GM18505 (cell line): ENCODE measurements around the gene TPRX2.
"Not testable (repeated sequence)": the region's sequence is repeated elsewhere in the genome, so short reads cannot be mapped to it uniquely, and the experiment has no call there.

ENCODE experiments used
- ATAC-seq: cut with Tn5 transposase; IDR thresholded peaks from one replicate; pipeline ENCODE4 v1.9.1; 2021; ENCODE audit not compliant: unreplicated experiment
- POLR2A ChIP-seq: IDR thresholded peaks from 4 replicates; pipeline ENCODE4 v1.6.1; 2011; ENCODE audit warnings: borderline replicate concordance; ENCODE audit not compliant: insufficient read depth, insufficient read length; ENCODE audit errors: extremely low read depth

The TPRX2 gene

DNA sequence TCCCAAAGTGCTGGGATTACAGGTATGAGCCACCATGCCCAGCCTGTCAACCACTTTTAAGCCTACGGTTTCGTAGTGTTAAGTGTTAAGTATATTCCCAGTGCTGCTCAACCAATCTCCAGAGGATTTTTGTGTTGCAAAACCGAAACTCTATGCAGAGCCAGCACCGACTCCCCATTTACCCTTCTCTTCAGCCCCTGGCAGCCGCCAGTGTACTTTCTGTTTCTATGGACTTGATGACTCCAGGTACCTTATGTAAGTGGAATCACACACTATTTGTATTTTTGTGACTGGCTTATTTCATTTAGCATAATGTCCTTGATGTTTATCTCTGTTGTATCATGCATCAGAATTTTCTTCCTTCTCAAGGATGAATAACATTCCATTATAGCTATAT lies 26.0 kb downstream of the TPRX2 start:
- ATAC-seq = no peak
- TF ChIP-seq POLR2A = no peak

DNA sequence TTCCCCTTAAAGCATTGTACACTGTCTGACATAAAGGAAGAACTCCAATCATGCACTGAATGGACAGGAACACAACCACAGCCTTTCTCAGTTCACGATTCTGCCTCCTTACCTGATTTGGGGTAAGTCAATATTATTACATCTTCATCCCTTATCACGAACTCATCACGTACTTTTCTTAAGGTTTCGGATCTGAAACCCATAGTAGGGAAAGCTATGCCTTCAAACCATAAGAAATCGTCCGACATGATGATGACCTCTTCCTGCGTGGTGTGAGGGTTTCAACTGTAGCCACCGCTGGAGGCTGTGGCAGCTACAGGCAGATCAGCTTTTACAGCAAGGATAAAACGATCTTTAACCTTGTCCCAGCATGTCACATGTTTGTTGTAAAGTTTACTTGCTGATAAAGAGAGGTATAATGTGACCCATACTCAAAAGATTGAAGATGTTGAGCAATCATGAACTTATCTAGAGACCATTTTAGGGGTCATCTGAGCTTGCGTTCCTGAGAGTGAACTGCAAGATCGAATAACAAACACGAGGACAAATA lies 27.1 kb downstream of the TPRX2 start, which contains the start of gene SULT2A1:
SULT2A1 (minus strand) TSS at position 306 of the 550 bp plus-strand sequence; CDS start at position 248, 58 bp downstream.
- TF ChIP-seq POLR2A = no peak
- ATAC-seq = no peak

DNA sequence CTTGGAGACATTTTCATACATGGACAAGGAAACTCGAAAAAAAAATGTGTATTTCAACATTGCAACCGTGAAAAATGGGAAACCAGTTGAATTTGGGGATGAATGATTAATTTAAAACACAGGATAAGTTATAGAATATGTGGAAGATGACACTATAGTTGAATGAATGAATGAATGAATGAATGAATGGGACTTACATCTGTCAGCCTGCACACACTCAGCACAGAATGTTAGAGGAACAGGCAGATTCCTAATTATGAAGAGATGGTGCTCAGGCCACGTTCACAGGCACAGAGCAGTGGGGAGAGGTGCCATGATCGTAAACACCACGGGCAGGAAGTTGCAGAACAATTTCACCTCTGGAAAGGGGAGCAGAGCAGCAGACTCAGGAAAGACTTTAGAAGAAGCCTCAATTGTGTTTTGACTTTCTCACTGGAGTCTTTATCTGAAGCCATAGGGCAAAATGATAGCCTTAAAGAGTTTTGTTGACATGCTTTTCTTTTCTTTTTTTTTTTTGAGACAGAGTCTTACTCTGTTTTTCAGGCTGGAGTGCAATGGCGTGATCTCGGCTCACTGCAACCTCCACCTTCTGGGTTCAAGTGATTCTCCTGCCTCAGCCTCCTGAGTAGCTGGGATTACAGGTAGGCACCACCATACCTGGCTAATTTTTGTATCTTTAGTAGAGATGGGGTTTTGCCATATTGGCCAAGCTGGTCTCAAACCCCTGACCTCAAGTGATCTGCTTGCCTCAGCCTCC lies 32.0 kb downstream of the TPRX2 start:
- ATAC-seq = no peak
- no peak for TF ChIP-seq POLR2A

DNA sequence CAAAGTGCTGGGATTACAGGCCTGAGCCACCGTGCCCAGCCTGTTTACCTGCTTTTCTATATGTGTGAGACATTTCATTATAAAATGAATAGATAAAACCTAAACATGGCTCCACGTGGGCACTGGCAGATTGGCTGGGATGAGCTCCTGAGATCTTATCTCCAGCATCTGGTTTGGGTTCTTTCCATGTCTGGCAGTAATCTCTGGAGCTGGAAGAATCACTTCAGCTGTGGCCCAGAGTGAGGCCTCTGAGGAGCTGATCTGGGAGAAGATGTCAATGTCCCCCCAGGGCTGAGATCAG lies 32.5 kb downstream of the TPRX2 start:
- no peak for ATAC-seq
- no peak for TF ChIP-seq POLR2A

DNA sequence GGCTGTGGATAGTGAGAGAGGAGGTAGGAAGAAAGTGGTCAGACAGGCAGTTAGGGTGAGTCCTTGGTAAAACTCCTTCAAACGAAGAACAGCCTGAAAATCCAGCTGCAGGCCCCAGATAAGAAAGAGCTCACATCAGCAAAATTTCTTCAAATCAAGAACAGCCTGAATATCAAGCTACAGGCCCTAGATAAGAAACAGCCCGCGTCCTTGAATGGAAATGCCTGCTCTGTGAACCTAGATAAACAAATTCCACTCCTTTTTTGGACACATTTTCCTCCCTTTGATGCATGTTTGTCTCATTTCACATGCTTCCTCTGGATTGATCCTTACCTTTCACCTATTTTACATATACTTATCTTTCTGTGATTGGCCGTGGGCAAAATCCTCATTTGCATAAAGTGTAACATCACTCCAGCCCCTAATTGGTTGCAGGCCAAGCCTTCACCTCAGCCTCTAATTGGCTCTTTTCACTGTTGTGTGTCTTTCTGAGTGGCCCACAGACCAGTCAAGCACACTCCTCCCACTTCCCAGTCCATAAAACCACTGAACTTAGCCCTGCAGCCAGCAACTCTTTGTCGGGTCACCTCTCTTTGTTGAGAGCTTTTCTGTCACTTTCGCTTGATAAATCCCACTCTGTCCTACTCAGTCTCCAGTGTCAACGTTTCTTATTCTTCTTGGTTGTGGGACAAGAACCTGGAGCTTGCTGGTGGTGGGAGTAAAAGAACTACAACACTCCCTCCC lies 33.1 kb downstream of the TPRX2 start:
- TF ChIP-seq POLR2A = no peak
- no peak for ATAC-seq

DNA sequence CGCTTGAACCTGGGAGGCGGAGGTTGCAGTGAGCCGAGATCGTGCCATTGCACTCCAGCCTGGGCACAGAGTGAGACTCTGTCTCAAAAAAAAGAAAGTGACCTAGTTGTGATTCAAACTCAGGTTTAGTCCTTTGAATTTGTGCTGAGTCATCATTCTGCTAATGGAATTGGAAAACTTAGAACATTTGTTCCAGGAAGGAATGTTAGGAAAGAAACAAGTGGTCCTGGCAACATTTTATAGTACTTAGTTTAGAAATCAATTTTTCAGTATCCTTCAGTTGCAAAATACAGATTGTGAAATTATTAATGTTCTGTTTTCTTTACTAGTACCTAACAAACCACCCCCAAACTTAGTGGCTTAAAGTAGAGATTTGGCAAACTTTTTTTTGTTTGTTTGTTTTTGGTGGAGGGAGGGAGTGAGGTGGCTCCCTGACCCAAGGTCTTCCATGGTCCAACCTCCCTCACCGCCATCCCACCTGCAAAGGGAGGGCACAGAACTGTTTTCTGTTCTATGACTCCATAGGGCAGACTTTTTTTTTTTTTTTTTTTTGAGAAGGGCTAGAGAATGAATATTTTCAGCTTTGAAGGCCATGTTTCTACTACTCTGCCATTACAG lies 36.2 kb downstream of the TPRX2 start:
- TF ChIP-seq POLR2A = no peak
- ATAC-seq = no peak

DNA sequence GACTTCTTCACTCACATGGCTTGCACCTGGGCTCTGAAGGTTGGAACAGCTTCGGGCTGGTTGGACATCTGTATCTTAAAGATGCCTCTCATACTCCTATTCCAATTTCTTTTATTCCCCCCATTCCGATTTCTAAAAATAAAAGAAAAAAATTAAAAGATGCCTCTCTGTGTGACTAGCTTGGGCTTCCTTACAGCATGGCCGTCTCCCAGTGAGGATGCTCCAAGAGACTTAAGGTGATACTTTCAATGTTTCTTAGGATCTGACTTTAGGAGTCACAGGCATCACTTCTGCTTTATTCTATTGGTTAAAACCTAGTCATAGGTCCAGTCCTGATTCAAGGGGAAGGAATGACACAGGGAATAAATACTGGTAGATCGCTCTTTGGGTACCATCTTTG lies 37.0 kb downstream of the TPRX2 start:
- TF ChIP-seq POLR2A = no peak

DNA sequence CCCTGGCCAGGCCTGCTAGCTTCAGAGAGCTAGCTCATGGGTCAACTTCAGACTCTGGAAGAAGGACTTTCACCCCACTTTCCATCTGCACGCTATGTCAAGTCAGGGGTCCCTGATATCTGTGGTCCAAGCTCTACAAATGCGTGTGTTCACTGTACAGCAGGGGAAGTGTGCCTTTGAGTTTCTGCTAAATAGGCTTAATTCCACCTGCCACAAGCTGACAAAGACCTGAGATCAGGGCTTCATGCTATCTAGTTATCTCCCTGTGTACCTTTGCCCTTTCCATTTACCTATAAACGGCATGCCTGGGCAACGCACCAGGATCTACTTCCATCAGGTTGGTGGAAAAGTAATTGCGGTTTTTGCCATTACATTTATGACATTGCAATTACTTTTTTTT lies 37.7 kb downstream of the TPRX2 start:
- no peak for TF ChIP-seq POLR2A
- no peak for ATAC-seq

More for the DNA sequence above, 37.0 kb downstream of the TPRX2 start:
- ATAC-seq = no peak

DNA sequence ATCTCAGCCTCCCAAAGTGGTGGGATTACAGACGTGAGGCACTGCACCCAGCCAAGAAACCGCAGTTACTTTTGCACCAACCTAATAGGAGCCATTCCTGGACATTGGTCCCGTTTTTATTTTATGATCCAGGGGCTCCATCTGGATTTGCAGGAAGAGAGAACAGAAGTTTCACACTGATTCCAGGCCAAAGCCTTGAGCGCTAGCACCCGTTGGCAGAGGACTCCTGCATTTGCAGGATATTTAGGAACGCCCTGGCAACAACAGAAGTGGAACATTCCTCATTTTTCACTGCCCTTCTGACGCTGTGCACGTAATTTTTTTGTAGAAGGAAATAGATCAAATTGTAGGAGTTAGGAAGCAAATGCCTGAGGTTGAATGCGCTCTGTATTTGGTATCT lies 38.8 kb downstream of the TPRX2 start:
- ATAC-seq = no peak
- no peak for TF ChIP-seq POLR2A

DNA sequence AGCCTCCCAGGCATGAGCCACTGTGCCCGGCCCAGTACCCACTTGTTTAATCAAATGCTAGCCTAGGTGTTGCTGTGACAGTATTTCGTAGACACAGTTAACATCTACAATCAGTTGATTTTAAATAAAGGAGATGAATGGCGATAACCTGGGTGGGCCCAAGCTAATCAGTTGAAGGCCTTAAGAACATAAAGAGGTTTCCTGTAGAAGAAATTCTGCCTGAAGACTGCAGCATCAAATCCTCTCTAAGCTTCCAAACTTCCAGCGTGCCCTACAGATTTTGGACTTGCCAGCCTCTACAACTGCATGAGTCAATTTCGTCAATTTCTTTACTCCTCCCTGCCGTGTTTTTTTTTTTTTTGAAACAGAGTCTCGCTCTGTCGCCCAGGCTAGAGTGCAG lies 40.3 kb downstream of the TPRX2 start:
- TF ChIP-seq POLR2A = no peak
- ATAC-seq = no peak

DNA sequence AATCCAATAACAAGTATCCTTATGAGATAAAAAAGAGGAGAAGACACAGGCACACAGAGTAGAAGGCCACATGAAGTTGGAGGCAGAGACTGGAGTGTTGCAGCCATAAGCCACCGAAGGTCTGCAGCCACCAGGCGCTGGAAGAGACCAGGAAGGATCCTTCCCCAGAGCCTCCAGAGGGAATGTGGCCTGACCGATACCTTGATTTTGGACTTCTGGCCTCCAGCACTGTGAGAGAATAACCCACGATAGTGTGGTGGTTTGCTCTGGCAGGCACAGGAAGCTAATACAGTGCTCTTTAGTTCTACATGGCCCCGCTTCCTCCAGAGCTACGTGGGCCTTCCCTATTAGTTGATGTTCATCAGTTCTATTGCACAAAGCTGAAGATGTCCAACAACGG lies 42.3 kb downstream of the TPRX2 start:
- TF ChIP-seq POLR2A = no peak
- ATAC-seq = no peak

DNA sequence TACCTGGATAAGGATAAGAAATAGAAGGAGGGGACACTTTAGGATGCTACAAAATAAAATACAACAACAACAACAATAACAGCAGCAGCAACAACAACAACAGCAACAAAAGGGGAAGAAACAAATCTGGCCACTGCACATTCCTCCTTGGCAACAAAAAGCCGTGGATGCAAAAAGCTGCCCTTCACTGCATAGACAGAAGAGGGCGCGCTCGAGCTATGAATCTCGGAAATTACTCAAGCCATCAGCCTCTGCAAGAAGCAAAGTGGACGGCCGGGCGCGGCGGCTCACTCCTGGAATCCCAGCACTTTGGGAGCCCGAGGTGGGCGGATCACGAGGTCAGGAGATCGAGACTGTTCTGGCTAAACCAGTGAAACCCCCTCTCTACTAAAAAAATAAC lies 50.3 kb downstream of the TPRX2 start:
- ATAC-seq = not testable (repeated sequence)

DNA sequence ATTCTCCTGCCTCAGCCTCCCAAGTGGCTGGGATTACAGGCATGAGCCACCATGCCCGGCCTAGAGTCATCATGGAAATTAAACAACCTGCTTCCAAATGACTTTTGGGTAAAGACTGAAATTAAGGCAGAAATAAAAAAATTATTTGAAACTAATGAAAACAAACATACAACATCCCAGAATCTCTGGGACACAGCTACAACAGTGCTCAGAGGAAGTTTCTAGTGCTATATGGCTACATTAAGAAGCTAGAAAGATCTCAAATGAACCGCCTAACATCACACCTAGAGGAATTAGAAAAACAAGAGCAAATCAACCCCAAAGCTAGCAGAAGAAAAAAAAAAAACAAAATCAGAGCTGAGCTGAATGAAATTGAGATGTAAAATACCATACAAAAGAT lies 51.2 kb downstream of the TPRX2 start:
- ATAC-seq = not testable (repeated sequence)
